Keratinocyte (primary cell): Measurements from ENCODE around the gene GASK1A. TPM values are rescaled to one million over a fixed set of nuclear protein-coding genes. Genes with fewer than 3 reads are reported as not detected.

Experiments used
- DNase-seq: peaks from one replicate; pipeline ENCODE4 v3.0.0-alpha.2; 2011; ENCODE audit warnings: low read depth, missing footprints, low spot score
- FAIRE-seq: peaks from 2 replicates; lab custom pipeline; 2011; peaks lifted over from hg19 to GRCh38; lab: Jason Lieb, UNC
- H2AFZ ChIP-seq: 2 replicates; pipeline ENCODE4 v1.6.0; 2012; ENCODE audit warnings: low read length, control low read depth, inconsistent platforms; ENCODE audit not compliant: control insufficient read depth
- H3K27ac ChIP-seq: 2 replicates; pipeline ENCODE4 v1.5.1; 2011; ENCODE audit warnings: low read length; ENCODE audit not compliant: control insufficient read depth, insufficient read depth
- H3K27me3 ChIP-seq: 3 replicates; pipeline ENCODE4 v1.6.0; 2011; ENCODE audit warnings: low read length; ENCODE audit not compliant: control insufficient read depth, insufficient read depth; ENCODE audit errors: extremely low read depth
- H3K36me3 ChIP-seq, 2 experiments: 2 replicates in 1 of 2; 3 replicates in 1 of 2; pipeline ENCODE4 v1.5.1; 2011; ENCODE audit warnings: low read length in 2 of 2, mild to moderate bottlenecking in 1 of 2; ENCODE audit not compliant: control insufficient read depth in 2 of 2, insufficient read depth in 2 of 2; ENCODE audit errors: extremely low read depth in 1 of 2
- H3K4me1 ChIP-seq: 3 replicates; pipeline ENCODE4 v1.5.1; 2011; ENCODE audit warnings: low read length; ENCODE audit not compliant: control insufficient read depth, insufficient read depth; ENCODE audit errors: extremely low read depth
- H3K4me2 ChIP-seq: 3 replicates; pipeline ENCODE4 v1.6.0; 2011; ENCODE audit warnings: low read depth, low read length; ENCODE audit not compliant: control insufficient read depth, insufficient read depth; ENCODE audit errors: extremely low read depth
- H3K4me3 ChIP-seq, 3 experiments: fragments of 200-600 bp in 1 of 3; sonication (generic) in 1 of 3; 2 replicates in 2 of 3; 3 replicates in 1 of 3; pipeline ENCODE4 v1.5.1; 2011 to 2016; ENCODE audit warnings: low read length in 3 of 3, mild to moderate bottlenecking in 3 of 3, control low read depth in 2 of 3, inconsistent platforms in 1 of 3, low read depth in 1 of 3, mixed read lengths in 1 of 3, mixed run types in 1 of 3, moderate library complexity in 1 of 3; ENCODE audit not compliant: control insufficient read depth in 2 of 3, insufficient read depth in 2 of 3; ENCODE audit errors: extremely low read depth in 1 of 3
- H3K79me2 ChIP-seq: 2 replicates; pipeline ENCODE4 v1.6.0; 2012; ENCODE audit warnings: low read length; ENCODE audit not compliant: control insufficient read depth, insufficient read depth
- H3K9ac ChIP-seq: 3 replicates; pipeline ENCODE4 v1.6.0; 2011; ENCODE audit warnings: low read length; ENCODE audit not compliant: control insufficient read depth, insufficient read depth; ENCODE audit errors: extremely low read depth
- H3K9me1 ChIP-seq: 3 replicates; pipeline ENCODE4 v1.6.0; 2011; ENCODE audit warnings: low read length; ENCODE audit not compliant: control insufficient read depth, insufficient read depth; ENCODE audit errors: extremely low read depth
- H3K9me3 ChIP-seq: 2 replicates; pipeline ENCODE4 v1.5.1; 2012; ENCODE audit warnings: low read depth, low read length; ENCODE audit not compliant: control insufficient read depth
- H4K20me1 ChIP-seq: 3 replicates; pipeline ENCODE4 v1.6.0; 2011; ENCODE audit warnings: low read length; ENCODE audit not compliant: control insufficient read depth, insufficient read depth; ENCODE audit errors: extremely low read depth
- CTCF ChIP-seq, 3 experiments: IDR thresholded peaks in 1 of 3; conservative IDR thresholded peaks in 1 of 3; optimal IDR thresholded peaks in 1 of 3; 2 replicates in 2 of 3; 3 replicates in 1 of 3; pipeline versions ENCODE3 to v1.5.1; 2011; ENCODE audit warnings: low read length in 3 of 3, mild to moderate bottlenecking in 3 of 3, moderate library complexity in 2 of 3, control low read depth in 1 of 3, inconsistent platforms in 1 of 3; ENCODE audit not compliant: insufficient read depth in 2 of 3; ENCODE audit errors: extremely low read depth in 1 of 3
- EZH2 ChIP-seq: IDR thresholded peaks from one replicate; pipeline ENCODE4 v1.6.1; 2012; ENCODE audit warnings: inconsistent platforms, mild to moderate bottlenecking, low read length, moderate library complexity
- dilution Hi-C: fragments of 300-500 bp; cut with MboI; formaldehyde crosslinking; loops from one replicate; pipeline ENCODE4 v1.7.0; 2020; ENCODE audit warnings: low sequenced_read_pairs; ENCODE audit not compliant: extremely low pct_ligation_motif_present
- polyA plus RNA-seq, 5 experiments: library from polyadenylated mRNA; depleted of rRNA in 3 of 5; stranded (reverse) in 3 of 5; stranded (forward) in 1 of 5; unstranded in 1 of 5; fragments of >200 nt; gene quantifications; 1 replicate in 1 of 5; 2 replicates in 3 of 5; 3 replicates in 1 of 5; pipeline versions ENCODE4 v1.2.1 to v1.2.3, GENCODE V29; 2011 to 2012; ENCODE audit warnings: missing spikeins in 2 of 5, low read depth in 1 of 5, low replicate concordance in 1 of 5

Gene GASK1A
- polyA plus RNA-seq, 1 donor (not counting 4 experiments of a cell fraction or from before 2014, with no cell fraction given), result 0.30 TPM

- Histone ChIP-seq H3K9ac (no peak overlapping the region), H3K4me2 (no peak overlapping the region), H3K27ac (no peak overlapping the region), H2AFZ (no peak overlapping the region), H3K4me1 (no peaks in the 10 kb centered on the region), H3K27me3 (no peaks in the 10 kb centered on the region), H3K36me3 (no peaks in the 10 kb centered on the region), H3K79me2 (no peaks in the 10 kb centered on the region), H4K20me1 (no peaks in the 10 kb centered on the region), H3K9me1 (no peaks in the 10 kb centered on the region), H3K9me3 (no peaks in the 10 kb centered on the region), H3K4me3 (no peak overlapping the region)
- TF ChIP-seq EZH2 (no peak), CTCF (optimal IDR thresholded peaks at IDR 0.05 in 1 of 3, IDR thresholded peaks at IDR 0.05 in 1 of 3, conservative IDR thresholded peaks at IDR 0.05 in 1 of 3; ENCODE audit: extremely low read depth in 1 of 3, insufficient read depth in 2 of 3, low read length in 3 of 3) (peak in 1 of 3 experiments; percentile 16)
- dilution Hi-C loops, result no loop called here
- FAIRE-seq, result no peak
- DNase-seq, result no peak
Observed at GRCh38 chr3:43031485-43031884, 52.4 kb downstream of the GASK1A start.

- Histone ChIP-seq H3K4me3 (no peak overlapping the region), H3K9me1 (no peaks in the 10 kb centered on the region), H2AFZ (no peak overlapping the region), H3K9ac (no peak overlapping the region), H3K27me3 (no peaks in the 10 kb centered on the region), H3K36me3 (no peaks in the 10 kb centered on the region), H3K9me3 (no peaks in the 10 kb centered on the region), H3K79me2 (no peaks in the 10 kb centered on the region), H3K4me1 (no peaks in the 10 kb centered on the region), H4K20me1 (no peaks in the 10 kb centered on the region), H3K27ac (no peak overlapping the region), H3K4me2 (no peak overlapping the region)
- FAIRE-seq (no peak), DNase-seq (no peak)
- dilution Hi-C loops, result no loop called here
- TF ChIP-seq EZH2 (no peak), CTCF (optimal IDR thresholded peaks at IDR 0.05 in 1 of 3, IDR thresholded peaks at IDR 0.05 in 1 of 3, conservative IDR thresholded peaks at IDR 0.05 in 1 of 3; ENCODE audit: extremely low read depth in 1 of 3, insufficient read depth in 2 of 3, low read length in 3 of 3) (no peak)
Observed at GRCh38 chr3:43031889-43032545, 52.9 kb downstream of the GASK1A start.
